ENCODE results near the gene NR5A2.

NR5A2 gene

DNA sequence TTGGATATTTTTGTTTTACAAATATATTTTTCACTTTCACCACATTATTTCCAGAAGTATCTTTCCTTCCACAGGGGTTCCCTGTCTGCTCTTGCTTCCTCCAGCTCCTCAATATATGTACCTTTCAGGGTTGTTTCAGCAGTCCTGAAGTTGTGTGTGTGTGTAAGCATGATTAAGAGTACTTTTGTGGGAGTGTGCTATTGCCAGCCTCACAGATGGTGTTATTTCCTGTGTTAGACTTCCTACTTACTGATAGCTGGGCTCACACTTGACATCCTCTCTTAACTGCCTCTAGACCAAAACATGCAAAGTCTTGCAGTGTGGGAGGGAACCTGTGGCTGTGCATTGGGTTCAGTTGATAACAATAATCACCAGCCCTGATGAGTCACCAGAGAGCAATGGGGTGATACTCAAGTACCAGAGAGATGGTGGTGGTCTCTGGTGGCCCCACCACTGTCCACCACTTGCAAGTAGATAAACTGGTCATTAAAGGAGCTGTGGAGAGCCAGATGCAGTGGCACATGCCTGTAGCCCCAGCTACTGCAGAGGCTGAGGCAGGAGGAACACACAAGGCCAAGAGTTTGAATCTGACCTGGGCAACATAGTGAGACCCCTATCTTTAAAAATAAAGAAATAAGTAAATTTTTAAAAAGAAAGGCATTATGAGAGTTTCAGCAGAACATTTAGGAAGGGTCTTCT lies 126.7 kb downstream of the NR5A2 start:
- in situ Hi-C loops (cut with MboI; ENCODE audit: low sequenced_read_pairs, unreplicated experiment) = no loop called here
- TF ChIP-seq, protein P1, sequence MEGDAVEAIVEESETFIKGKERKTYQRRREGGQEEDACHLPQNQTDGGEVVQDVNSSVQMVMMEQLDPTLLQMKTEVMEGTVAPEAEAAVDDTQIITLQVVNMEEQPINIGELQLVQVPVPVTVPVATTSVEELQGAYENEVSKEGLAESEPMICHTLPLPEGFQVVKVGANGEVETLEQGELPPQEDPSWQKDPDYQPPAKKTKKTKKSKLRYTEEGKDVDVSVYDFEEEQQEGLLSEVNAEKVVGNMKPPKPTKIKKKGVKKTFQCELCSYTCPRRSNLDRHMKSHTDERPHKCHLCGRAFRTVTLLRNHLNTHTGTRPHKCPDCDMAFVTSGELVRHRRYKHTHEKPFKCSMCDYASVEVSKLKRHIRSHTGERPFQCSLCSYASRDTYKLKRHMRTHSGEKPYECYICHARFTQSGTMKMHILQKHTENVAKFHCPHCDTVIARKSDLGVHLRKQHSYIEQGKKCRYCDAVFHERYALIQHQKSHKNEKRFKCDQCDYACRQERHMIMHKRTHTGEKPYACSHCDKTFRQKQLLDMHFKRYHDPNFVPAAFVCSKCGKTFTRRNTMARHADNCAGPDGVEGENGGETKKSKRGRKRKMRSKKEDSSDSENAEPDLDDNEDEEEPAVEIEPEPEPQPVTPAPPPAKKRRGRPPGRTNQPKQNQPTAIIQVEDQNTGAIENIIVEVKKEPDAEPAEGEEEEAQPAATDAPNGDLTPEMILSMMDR (IDR thresholded peaks at IDR 0.05; ENCODE audit: borderline replicate concordance, control extremely low read depth, extremely low read depth, insufficient read depth, missing control alignments) = no peak
- DNase-seq (ENCODE audit: low spot score) = peak; percentile 68

DNA sequence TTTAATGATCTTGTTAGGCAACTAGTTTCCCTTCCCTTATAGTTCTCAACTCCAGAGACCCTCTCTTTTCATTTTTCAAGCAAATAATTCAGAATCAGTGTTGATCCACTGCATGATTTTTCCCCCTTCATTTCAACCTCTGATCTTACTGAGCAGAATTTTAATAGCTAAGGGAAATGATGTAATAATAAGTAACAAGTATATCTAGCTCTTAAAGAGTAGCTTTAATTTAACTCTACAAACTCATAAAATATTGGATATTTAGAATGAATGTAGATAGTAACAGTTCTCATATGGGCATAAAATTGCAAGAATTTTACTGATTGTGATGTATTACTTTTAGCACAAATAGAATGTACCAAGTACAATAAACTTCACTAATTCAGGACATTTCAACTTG lies 130.2 kb downstream of the NR5A2 start:
- in situ Hi-C loops (cut with MboI; ENCODE audit: low sequenced_read_pairs, unreplicated experiment) = no loop called here

DNA sequence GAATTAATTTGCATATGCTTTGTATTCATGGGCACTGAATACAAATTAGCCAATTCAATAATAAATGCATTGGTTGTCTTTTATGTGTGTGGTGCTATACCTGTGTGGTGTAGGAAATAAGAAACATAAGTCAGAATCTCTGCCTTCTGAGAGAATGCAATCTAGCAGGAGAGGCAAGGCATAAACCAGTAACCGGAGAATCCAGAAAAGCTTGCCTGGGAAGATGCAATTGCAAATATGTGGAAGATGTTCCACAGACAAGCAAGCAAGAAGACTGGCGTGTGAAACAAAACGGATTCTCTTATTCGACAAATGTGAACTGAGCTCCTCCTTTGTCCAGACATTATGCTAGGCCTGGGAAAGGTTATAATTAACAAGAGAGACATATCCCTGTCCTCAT lies 134.3 kb downstream of the NR5A2 start:
- no peak for DNase-seq (ENCODE audit: low spot score)
- TF ChIP-seq, protein P1 (IDR thresholded peaks at IDR 0.05; ENCODE audit: borderline replicate concordance, control extremely low read depth, extremely low read depth, insufficient read depth, missing control alignments) = no peak

More for the DNA sequence above, 130.2 kb downstream of the NR5A2 start:
- no peak for DNase-seq (ENCODE audit: low spot score)
- TF ChIP-seq, protein P1 (IDR thresholded peaks at IDR 0.05; ENCODE audit: borderline replicate concordance, control extremely low read depth, extremely low read depth, insufficient read depth, missing control alignments) = no peak

DNA sequence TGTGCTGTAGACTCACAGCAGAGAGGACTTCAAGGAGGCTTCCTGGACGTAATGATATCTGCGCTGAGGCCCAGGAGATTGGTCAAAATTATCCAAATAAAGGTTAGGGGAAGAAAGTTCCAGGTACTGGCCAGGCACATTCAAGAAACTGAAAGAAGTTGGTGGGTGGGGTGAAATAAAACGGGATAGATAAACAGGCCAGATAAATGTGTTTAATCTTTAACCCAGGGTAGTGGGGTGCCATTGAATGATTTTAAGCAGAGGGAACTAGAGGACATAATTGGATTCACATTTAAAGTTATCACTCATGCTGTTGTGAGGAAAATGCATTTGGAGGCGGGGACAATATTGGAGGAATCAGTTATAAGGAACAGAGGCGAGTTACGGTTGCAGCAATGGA lies 134.7 kb downstream of the NR5A2 start:
- in situ Hi-C loops (cut with MboI; ENCODE audit: low sequenced_read_pairs, unreplicated experiment) = no loop called here
- TF ChIP-seq, protein P1 (IDR thresholded peaks at IDR 0.05; ENCODE audit: borderline replicate concordance, control extremely low read depth, extremely low read depth, insufficient read depth, missing control alignments) = no peak
- no peak for DNase-seq (ENCODE audit: low spot score)

More for the DNA sequence above, 134.3 kb downstream of the NR5A2 start:
- in situ Hi-C loops (cut with MboI; ENCODE audit: low sequenced_read_pairs, unreplicated experiment) = no loop called here

DNA sequence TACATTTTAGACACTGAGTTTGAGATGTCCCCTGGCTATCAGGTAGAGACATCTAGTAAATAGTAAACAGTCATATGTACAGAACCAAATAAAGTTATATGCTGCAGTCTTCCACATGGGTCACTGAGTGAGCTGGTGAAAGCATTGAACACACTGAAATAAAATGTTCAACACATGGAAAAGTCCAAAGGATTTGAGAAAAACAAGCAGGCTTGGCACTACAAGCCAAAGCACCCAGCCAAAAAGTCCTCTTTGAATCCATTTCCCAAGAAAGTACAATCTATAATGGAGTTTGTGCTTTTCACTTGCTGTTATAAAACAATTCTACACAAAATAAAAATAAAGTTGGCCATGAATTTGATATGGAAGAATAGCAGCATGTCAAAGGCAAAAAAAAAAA lies 135.4 kb downstream of the NR5A2 start:
- DNase-seq (ENCODE audit: low spot score) = no peak
- in situ Hi-C loops (cut with MboI; ENCODE audit: low sequenced_read_pairs, unreplicated experiment) = no loop called here
- TF ChIP-seq, protein P1 (IDR thresholded peaks at IDR 0.05; ENCODE audit: borderline replicate concordance, control extremely low read depth, extremely low read depth, insufficient read depth, missing control alignments) = no peak

DNA sequence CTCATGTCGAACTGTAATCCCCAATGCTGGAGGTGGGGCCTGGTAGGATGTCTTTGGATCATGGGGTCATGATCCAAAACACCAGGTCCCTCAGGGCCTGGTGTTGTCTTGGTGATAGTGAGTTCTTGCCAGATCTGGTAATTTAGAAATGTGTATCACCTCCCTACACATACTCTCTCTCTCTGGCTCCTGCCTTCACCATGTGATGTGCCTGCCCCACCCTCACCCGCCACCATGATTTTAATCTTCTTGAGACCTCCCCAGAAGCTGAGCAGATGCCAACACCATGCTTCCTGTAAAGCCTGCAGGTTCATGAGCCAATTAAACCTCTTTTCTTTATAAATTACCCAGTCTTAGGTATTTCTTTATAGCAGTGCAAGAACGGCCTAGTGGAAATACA lies 136.4 kb downstream of the NR5A2 start:
- no peak for DNase-seq (ENCODE audit: low spot score)
- in situ Hi-C loops (cut with MboI; ENCODE audit: low sequenced_read_pairs, unreplicated experiment) = no loop called here
- TF ChIP-seq, protein P1 (IDR thresholded peaks at IDR 0.05; ENCODE audit: borderline replicate concordance, control extremely low read depth, extremely low read depth, insufficient read depth, missing control alignments) = no peak
